ENCODE results near the gene NR1H2.

DNA sequence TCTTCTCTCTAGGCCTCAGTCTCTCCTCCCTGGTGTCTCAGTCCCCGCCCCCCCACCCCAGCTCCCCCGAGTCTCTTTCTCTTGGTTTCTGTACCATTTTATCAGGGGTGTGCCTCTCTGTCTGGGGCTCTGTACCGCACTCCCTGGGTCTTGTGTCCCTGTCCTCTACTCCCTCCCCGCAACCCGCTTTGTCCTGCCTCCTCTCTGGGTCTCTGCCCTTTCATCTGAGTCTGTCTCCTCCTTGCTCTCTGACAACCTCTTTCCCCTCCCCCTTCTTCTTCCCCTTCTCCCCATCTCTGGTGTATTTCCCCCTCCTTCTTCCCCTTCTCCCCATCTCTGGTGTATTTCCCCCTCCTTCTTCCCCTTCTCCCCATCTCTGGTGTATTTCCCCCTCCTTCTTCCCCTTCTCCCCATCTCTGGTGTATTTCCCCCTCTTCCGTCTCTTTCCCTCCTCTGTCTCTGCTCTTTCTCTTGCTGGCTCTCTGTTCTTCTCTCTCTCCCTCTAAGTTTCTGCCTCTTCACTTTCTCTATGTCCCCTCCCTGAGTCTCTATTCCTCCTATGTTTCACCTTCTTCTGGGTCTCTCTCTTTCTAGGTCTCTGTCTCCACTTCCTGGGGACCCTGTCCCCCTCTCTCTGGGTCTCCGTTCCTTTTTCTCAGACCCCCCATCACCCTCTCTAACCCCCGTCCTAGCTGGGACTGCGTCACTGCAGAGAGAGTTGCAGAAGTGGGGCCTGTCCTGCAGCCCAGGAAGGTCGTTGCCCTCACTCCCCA, 44.9 kb upstream of the NR1H2 start:
- no peak for TF ChIP-seq EZH2 (IDR thresholded peaks at IDR 0.05; ENCODE audit: insufficient read depth, poor library complexity, severe bottlenecking)
- TF ChIP-seq EZH2phosphoT487 (IDR thresholded peaks at IDR 0.05; ENCODE audit: insufficient read depth, low read depth) = no peak

Data from GM23248 (cell line).